ENCODE data around the gene IL1A. TPM values are rescaled to one million over a fixed set of nuclear protein-coding genes. Genes with fewer than 3 reads are reported as not detected.
A peak's percentile ranks its signal among the peaks of the same experiment; 100 is the strongest.

Gene IL1A
- total and polyA plus RNA-seq, 9 of the 15 experiments (the other 6 are each of a cell fraction or from before 2014, with no cell fraction given): 0.03 to 0.27 (median 0.14) TPM; not detected in 2

DNA sequence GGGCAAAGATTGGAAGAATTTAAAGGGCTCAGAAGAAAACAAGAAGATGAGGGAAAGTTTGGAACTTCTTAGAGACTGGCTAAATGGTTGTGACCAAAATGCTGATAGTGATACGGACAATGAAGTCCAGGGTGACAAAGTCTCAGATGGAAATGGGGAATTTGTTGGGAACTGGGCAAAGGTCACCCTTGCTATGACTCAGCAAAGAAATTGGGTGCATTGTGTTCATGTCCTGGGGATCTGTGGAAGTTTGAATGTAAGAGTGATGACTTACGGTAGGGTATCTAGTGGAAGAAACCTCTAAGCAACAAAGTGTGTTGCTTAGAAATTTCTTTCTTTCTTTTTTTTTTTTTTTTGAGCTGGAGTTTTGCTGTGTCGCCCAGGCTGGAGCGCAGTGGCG is 6.0 kb upstream of the IL1A start:
- H3K36me3 ChIP-seq (ENCODE audit: control insufficient read depth, insufficient read depth, low read length): no peaks in the 10 kb centered on the region
- no peak overlapping the region for H3K4me2 ChIP-seq (ENCODE audit: insufficient read depth, low read length)
- no peak overlapping the region for H3K4me3 ChIP-seq
- H3K27me3 ChIP-seq (ENCODE audit: control insufficient read depth in 2 of 2, insufficient read depth in 2 of 2, low read length in 2 of 2): no peaks in the 10 kb centered on the region
- intact Hi-C loops (cut with micrococcal nuclease): no loop called here
- 0 out of 2 replicates have a peak, but pooled peaks cover 4% of the 10 kb centered on the region for H3K9me3 ChIP-seq (replicated peaks; ENCODE audit: control insufficient read depth, insufficient read depth, low read depth, low read length)
- WGBS (ENCODE audit: insufficient coverage, low coverage, missing lambda C conversion rate): 68% methylated on average over 5 of the region's 5 CpGs
- DNase-seq (ENCODE audit: extremely low read depth in 1 of 4, low spot score in 3 of 4) (no peak), ATAC-seq (no peak), FAIRE-seq (no peak)
- POLR2A ChIA-PET: interaction anchor here (1.7 kb wide), 1 partner anchor 11 kb away, joined by 5 read pairs; no protein-coding TSS in a partner anchor
- no TSS peak for BruUV-seq (replicated peaks)
- no peak overlapping the region for H2AFZ ChIP-seq (ENCODE audit: low read depth, low read length)
- no peaks in the 10 kb centered on the region for H4K20me1 ChIP-seq (replicated peaks; ENCODE audit: control insufficient read depth, insufficient read depth, low read length)
- 0 out of 3 replicates have a peak overlapping the region, but pooled peaks have one; percentile 5 for H3K27ac ChIP-seq (ENCODE audit: extremely low read depth, low read depth, low read length)
- H3K4me1 ChIP-seq (replicated peaks in 1 of 2; ENCODE audit: control insufficient read depth in 2 of 2, insufficient read depth in 2 of 2, low read length in 2 of 2): peaks cover 0 to 40% of the 10 kb centered on the region in 2 experiments; a peak in 4 of 5 replicates
- H3K79me2 ChIP-seq (ENCODE audit: control insufficient read depth, insufficient read depth, low read length): no peaks in the 10 kb centered on the region
- CTCF ChIA-PET (ENCODE audit: low intra/inter-chr PET ratio): no interaction called here
- no peaks in the 10 kb centered on the region for H3K9me1 ChIP-seq (ENCODE audit: control insufficient read depth, insufficient read depth, low read length)
- in situ Hi-C loops (cut with MboI): no loop called here
- H3K9ac ChIP-seq (ENCODE audit: insufficient read depth in 1 of 2, low read depth in 2 of 2, low read length in 2 of 2): no peak overlapping the region
- TF ChIP-seq NR2C2 (CRISPR knock-in tag; IDR thresholded peaks at IDR 0.05) (no peak), NR2C2 (tag; IDR thresholded peaks at IDR 0.05) (no peak), CHD4 (IDR thresholded peaks at IDR 0.05; ENCODE audit: insufficient read depth, insufficient replicate concordance, low read depth, low read length, poor library complexity, severe bottlenecking) (no peak), PTTG1 (tag; IDR thresholded peaks at IDR 0.05; ENCODE audit: low read depth) (no peak), KLF10 (CRISPR knock-in tag; IDR thresholded peaks at IDR 0.05) (no peak), KDM4B (IDR thresholded peaks at IDR 0.05; ENCODE audit: borderline replicate concordance in 2 of 2, low read depth in 1 of 2) (no peak), MYNN (IDR thresholded peaks at IDR 0.05) (no peak), MYNN (CRISPR knock-in tag; IDR thresholded peaks at IDR 0.05) (no peak), DMBX1 (CRISPR knock-in tag; IDR thresholded peaks at IDR 0.05; ENCODE audit: borderline replicate concordance) (no peak), CBX8 (IDR thresholded peaks at IDR 0.05; ENCODE audit: borderline replicate concordance, extremely low read depth, low read depth, low read length, poor library complexity, severe bottlenecking) (no peak), TRIM24 (IDR thresholded peaks at IDR 0.05) (peak; percentile 35 to 63; a peak in 3 of 4 replicates)
- TF ChIP-seq, protein P1, sequence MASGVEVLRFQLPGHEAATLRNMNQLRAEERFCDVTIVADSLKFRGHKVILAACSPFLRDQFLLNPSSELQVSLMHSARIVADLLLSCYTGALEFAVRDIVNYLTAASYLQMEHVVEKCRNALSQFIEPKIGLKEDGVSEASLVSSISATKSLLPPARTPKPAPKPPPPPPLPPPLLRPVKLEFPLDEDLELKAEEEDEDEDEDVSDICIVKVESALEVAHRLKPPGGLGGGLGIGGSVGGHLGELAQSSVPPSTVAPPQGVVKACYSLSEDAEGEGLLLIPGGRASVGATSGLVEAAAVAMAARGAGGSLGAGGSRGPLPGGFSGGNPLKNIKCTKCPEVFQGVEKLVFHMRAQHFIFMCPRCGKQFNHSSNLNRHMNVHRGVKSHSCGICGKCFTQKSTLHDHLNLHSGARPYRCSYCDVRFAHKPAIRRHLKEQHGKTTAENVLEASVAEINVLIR (CRISPR knock-in tag; IDR thresholded peaks at IDR 0.05): no peak
- TF ChIP-seq, protein P2, sequence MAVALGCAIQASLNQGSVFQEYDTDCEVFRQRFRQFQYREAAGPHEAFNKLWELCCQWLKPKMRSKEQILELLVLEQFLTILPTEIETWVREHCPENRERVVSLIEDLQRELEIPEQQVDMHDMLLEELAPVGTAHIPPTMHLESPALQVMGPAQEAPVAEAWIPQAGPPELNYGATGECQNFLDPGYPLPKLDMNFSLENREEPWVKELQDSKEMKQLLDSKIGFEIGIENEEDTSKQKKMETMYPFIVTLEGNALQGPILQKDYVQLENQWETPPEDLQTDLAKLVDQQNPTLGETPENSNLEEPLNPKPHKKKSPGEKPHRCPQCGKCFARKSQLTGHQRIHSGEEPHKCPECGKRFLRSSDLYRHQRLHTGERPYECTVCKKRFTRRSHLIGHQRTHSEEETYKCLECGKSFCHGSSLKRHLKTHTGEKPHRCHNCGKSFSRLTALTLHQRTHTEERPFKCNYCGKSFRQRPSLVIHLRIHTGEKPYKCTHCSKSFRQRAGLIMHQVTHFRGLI (CRISPR knock-in tag; IDR thresholded peaks at IDR 0.05): no peak
- TF ChIP-seq, protein P3, sequence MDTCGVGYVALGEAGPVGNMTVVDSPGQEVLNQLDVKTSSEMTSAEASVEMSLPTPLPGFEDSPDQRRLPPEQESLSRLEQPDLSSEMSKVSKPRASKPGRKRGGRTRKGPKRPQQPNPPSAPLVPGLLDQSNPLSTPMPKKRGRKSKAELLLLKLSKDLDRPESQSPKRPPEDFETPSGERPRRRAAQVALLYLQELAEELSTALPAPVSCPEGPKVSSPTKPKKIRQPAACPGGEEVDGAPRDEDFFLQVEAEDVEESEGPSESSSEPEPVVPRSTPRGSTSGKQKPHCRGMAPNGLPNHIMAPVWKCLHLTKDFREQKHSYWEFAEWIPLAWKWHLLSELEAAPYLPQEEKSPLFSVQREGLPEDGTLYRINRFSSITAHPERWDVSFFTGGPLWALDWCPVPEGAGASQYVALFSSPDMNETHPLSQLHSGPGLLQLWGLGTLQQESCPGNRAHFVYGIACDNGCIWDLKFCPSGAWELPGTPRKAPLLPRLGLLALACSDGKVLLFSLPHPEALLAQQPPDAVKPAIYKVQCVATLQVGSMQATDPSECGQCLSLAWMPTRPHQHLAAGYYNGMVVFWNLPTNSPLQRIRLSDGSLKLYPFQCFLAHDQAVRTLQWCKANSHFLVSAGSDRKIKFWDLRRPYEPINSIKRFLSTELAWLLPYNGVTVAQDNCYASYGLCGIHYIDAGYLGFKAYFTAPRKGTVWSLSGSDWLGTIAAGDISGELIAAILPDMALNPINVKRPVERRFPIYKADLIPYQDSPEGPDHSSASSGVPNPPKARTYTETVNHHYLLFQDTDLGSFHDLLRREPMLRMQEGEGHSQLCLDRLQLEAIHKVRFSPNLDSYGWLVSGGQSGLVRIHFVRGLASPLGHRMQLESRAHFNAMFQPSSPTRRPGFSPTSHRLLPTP (IDR thresholded peaks at IDR 0.05; ENCODE audit: borderline replicate concordance, extremely low read depth, insufficient read length): no peak
- TF ChIP-seq, protein P4, sequence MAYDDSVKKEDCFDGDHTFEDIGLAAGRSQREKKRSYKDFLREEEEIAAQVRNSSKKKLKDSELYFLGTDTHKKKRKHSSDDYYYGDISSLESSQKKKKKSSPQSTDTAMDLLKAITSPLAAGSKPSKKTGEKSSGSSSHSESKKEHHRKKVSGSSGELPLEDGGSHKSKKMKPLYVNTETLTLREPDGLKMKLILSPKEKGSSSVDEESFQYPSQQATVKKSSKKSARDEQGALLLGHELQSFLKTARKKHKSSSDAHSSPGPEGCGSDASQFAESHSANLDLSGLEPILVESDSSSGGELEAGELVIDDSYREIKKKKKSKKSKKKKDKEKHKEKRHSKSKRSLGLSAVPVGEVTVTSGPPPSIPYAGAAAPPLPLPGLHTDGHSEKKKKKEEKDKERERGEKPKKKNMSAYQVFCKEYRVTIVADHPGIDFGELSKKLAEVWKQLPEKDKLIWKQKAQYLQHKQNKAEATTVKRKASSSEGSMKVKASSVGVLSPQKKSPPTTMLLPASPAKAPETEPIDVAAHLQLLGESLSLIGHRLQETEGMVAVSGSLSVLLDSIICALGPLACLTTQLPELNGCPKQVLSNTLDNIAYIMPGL (CRISPR knock-in tag; IDR thresholded peaks at IDR 0.05): no peak

Measured in K562 (cell line).